SK-N-MC (cell line): Measurements from ENCODE around the gene FGF1.

Experiments used
- EZH2 ChIP-seq: fragments of 200-600 bp; sonication (generic); IDR thresholded peaks from one replicate; pipeline ENCODE4 v1.6.1; 2017; ENCODE audit warnings: antibody characterized with exemption
- POLR2AphosphoS5 ChIP-seq: IDR thresholded peaks from 2 replicates; pipeline ENCODE4 v1.6.1; 2012; ENCODE audit warnings: mild to moderate bottlenecking, low read depth, low read length, borderline replicate concordance

- TF ChIP-seq EZH2 (no peak), POLR2AphosphoS5 (no peak)
These were observed 14.7 kb upstream of the FGF1 start for GRCh38 chr5:142700566-142700965.
